ENCODE measurements around the gene SLC8B1. TPM values are rescaled to one million over a fixed set of nuclear protein-coding genes. Genes with fewer than 3 reads are reported as not detected.

SLC8B1 gene
- total and polyA plus RNA-seq, 2 of the 4 experiments (the other 2 are of a cell fraction): 4.1 to 10.2 TPM

- Histone ChIP-seq H3K14ac (replicated peaks; ENCODE audit: low read depth, low read length) (no peak overlapping the region), H3K4ac (ENCODE audit: low read depth, low read length) (no peak overlapping the region), H2BK15ac (ENCODE audit: low read depth, low read length) (no peak overlapping the region), H3K23ac (ENCODE audit: low read depth, low read length) (no peak overlapping the region), H3K79me1 (ENCODE audit: low read depth in 1 of 2, low read length in 2 of 2) (no peaks in the 10 kb centered on the region), H3K9me1 (ENCODE audit: insufficient read depth, low read length) (no peaks in the 10 kb centered on the region), H3K27ac (ENCODE audit: insufficient read depth, low read length) (no peak overlapping the region), H2BK5ac (ENCODE audit: low read depth, low read length, poor library complexity, severe bottlenecking) (no peak overlapping the region), H2AK5ac (ENCODE audit: low read depth, low read length) (no peak overlapping the region), H3K9me3 (ENCODE audit: control insufficient read depth, insufficient read depth, low read length) (no peaks in the 10 kb centered on the region), H4K91ac (ENCODE audit: insufficient read depth, low read depth, low read length) (no peak overlapping the region), H3K4me1 (ENCODE audit: control insufficient read depth, insufficient read depth, low read length) (no peaks in the 10 kb centered on the region), H2BK20ac (ENCODE audit: low read depth, low read length) (no peak overlapping the region), H3K56ac (ENCODE audit: extremely low read depth, insufficient read depth, low read length) (no peak overlapping the region), H3K36me3 (ENCODE audit: control insufficient read depth, insufficient read depth, low read length) (peaks cover 9% of the 10 kb centered on the region; the same call in 1 of the 2 replicates), H2BK120ac (ENCODE audit: low read depth, low read length) (no peak overlapping the region), H3K9ac (ENCODE audit: low read depth, low read length) (no peak overlapping the region), H4K8ac (ENCODE audit: low read depth in 2 of 2, low read length in 2 of 2) (no peak overlapping the region), H4K20me1 (ENCODE audit: insufficient read depth, low read length) (no peaks in the 10 kb centered on the region), H3K18ac (ENCODE audit: low read depth, low read length) (no peak overlapping the region), H4K5ac (ENCODE audit: low read depth, low read length) (no peak overlapping the region), H3K4me3 (ENCODE audit: insufficient read depth, low read depth, low read length) (no peak overlapping the region), H3K4me2 (ENCODE audit: low read depth, low read length) (no peak overlapping the region), H2AFZ (replicated peaks; ENCODE audit: low read length, poor library complexity) (no peak overlapping the region), H3K27me3 (ENCODE audit: control insufficient read depth, insufficient read depth, low read length) (no peaks in the 10 kb centered on the region), H2AK9ac (replicated peaks; ENCODE audit: low read depth, low read length, poor library complexity) (no peak overlapping the region)
- intact Hi-C loops (cut with micrococcal nuclease) (no loop called here), in situ Hi-C loops (cut with MboI; ENCODE audit: low sequenced_read_pairs) (no loop called here), dilution Hi-C loops (cut with HindIII; ENCODE audit: low sequenced_read_pairs, unreplicated experiment) (no loop called here)
- POLR2A ChIA-PET (ENCODE audit: unreplicated experiment): no interaction called here
- TF ChIP-seq MAZ (IDR thresholded peaks at IDR 0.05; ENCODE audit: borderline replicate concordance, low read depth, low read length): no peak
- TF ChIP-seq SMC3 (IDR thresholded peaks at IDR 0.05; ENCODE audit: low read depth, low read length): no peak
- TF ChIP-seq CEBPB (IDR thresholded peaks at IDR 0.05; ENCODE audit: low read depth, low read length): no peak
- no peak for TF ChIP-seq RAD21 (IDR thresholded peaks at IDR 0.05; ENCODE audit: low read length)
- TF ChIP-seq MAFK (IDR thresholded peaks at IDR 0.05; ENCODE audit: low read depth, low read length): no peak
- no peak for TF ChIP-seq BHLHE40 (IDR thresholded peaks at IDR 0.05; ENCODE audit: low read depth, low read length)
- TF ChIP-seq FOS (IDR thresholded peaks at IDR 0.05; ENCODE audit: low read depth, low read length): no peak
- CTCF ChIA-PET: no interaction called here
- DNase-seq: no peak
- BruUV-seq (replicated peaks): no TSS peak
- WGBS, 2 experiments (ENCODE audit: extremely low coverage in 2 of 2, insufficient read length in 1 of 2): 81% methylated on average over 13 of the region's 13 CpGs; no CpG with 5 or more reads in 1 of the 2 experiments
- ATAC-seq (ENCODE audit: low read depth): no peak
Measured at GRCh38 chr12:113284751-113285150, 50.2 kb downstream of the SLC8B1 start.

Measured in IMR-90 (cell line).